ENCODE measurements around the gene GLDC. TPM values are rescaled to one million over a fixed set of nuclear protein-coding genes. Genes with fewer than 3 reads are reported as not detected.
A peak's percentile ranks its signal among the peaks of the same experiment; 100 is the strongest.

The GLDC gene
- total RNA-seq, 2 donors from 2014 or later, result 0.39 TPM; not detected in 1

DNA sequence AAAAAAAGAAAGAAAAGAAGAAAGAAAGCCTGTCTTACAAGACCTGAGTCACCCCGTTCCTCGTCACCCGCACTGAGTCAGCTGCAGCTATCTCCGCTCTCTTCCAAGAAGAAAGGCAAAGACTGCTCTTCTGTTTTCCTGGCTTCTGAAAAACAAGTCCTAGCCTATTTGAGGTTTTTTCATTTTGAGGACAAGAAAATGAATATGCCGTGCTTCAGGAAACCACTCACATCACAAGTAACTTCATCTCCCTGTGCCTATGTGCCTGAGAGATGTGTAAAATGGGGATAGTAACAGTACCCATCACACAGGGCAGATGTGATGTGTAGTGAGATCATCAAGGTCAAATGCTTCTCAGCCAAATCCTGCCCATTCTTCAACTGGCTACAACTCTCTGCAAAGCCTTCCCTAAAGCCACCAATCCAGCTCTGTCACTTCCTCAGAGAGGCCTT lies 78.4 kb downstream of the GLDC start:
- Histone ChIP-seq H3K4me3 (no peak overlapping the region), H3K4me1 (peaks cover 0 to 13% of the 10 kb centered on the region in 2 donors), H3K27me3 (no peaks in the 10 kb centered on the region), H3K9me3 (no peaks in the 10 kb centered on the region), H3K27ac (peak overlapping the region in 1 of 2 donors; percentile 50), H3K36me3 (no peaks in the 10 kb centered on the region)
- no peak for TF ChIP-seq CTCF (IDR thresholded peaks at IDR 0.05)
- no peak for DNase-seq (ENCODE audit: low spot score)

DNA sequence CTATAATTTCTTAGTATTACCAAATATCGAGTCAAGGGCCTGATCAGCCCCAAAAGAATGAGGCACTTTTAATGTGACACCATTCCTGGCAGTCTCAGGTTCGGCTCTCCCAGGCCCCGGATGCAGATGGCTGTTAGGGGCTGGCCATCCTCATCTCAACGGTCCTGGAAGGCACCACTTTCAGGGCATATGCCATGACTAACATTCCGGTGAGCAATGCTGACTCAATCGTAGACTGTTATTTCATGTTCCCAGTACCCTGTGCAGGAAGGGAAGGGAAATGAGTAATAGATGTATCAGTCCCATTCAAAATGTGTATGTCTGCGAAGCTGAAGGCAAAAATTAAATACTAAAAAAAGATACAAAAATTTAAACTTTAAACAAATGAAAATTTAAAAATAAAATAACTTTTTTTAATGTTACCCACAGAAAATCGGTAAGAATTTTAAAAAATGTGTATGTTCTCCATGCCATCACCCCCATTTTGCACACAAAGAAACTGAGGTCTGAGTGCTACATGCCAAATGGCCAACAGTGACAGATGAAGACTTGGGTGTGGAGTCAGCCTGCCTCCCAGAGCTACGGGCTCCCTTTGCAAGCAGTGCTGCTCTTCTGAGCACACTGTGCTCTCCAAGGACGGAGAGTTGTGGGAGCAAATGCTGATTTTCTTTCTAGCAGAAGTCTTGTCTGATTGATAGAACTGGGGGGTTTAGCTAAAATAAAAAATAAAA lies 79.0 kb downstream of the GLDC start:
- no peaks in the 10 kb centered on the region for H3K27me3 ChIP-seq
- no peaks in the 10 kb centered on the region for H3K9me3 ChIP-seq
- DNase-seq (ENCODE audit: low spot score), result no peak
- H3K36me3 ChIP-seq, result no peaks in the 10 kb centered on the region
- TF ChIP-seq CTCF (IDR thresholded peaks at IDR 0.05), result no peak
- peaks cover 0 to 13% of the 10 kb centered on the region in 2 donors for H3K4me1 ChIP-seq
- H3K27ac ChIP-seq, result peak overlapping the region in 1 of 2 donors; percentile 50
- H3K4me3 ChIP-seq, result no peak overlapping the region

- H3K4me3 ChIP-seq, result no peak overlapping the region
- peaks cover 0 to 13% of the 10 kb centered on the region in 2 donors for H3K4me1 ChIP-seq
- H3K36me3 ChIP-seq, result no peaks in the 10 kb centered on the region
- no peaks in the 10 kb centered on the region for H3K9me3 ChIP-seq
- TF ChIP-seq CTCF (IDR thresholded peaks at IDR 0.05), result no peak
- peak overlapping the region in 1 of 2 donors; percentile 60 for H3K27ac ChIP-seq
- no peak for DNase-seq (ENCODE audit: low spot score)
- H3K27me3 ChIP-seq, result no peaks in the 10 kb centered on the region
These were observed 80.2 kb downstream of the GLDC start for GRCh38 chr9:6565312-6565711.

DNA sequence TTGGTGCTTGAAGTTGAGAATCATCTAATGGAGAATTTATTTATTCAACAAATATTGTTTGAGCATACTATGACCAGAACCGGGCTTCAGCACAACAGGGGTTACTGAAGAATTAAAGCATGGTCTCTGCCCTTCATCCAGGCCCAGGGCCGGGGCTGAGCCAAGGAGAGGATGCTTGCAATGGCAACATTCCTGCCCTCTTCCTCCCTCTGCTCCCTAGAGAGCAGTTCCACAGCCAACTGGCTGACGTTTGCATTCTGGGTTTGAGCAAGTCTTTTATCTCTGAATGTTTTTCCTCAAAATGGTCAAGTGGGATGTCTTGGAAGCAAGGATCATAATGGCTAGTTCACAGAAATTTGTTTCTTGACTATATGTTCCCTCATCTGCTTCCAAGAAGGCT lies 80.7 kb downstream of the GLDC start:
- no peak overlapping the region for H3K4me3 ChIP-seq
- peaks cover 0 to 13% of the 10 kb centered on the region in 2 donors for H3K4me1 ChIP-seq
- TF ChIP-seq CTCF (IDR thresholded peaks at IDR 0.05), result no peak
- no peaks in the 10 kb centered on the region for H3K36me3 ChIP-seq
- no peaks in the 10 kb centered on the region for H3K27me3 ChIP-seq
- H3K9me3 ChIP-seq, result no peaks in the 10 kb centered on the region
- DNase-seq (ENCODE audit: low spot score), result no peak
- peak overlapping the region in 1 of 2 donors; percentile 60 for H3K27ac ChIP-seq

DNA sequence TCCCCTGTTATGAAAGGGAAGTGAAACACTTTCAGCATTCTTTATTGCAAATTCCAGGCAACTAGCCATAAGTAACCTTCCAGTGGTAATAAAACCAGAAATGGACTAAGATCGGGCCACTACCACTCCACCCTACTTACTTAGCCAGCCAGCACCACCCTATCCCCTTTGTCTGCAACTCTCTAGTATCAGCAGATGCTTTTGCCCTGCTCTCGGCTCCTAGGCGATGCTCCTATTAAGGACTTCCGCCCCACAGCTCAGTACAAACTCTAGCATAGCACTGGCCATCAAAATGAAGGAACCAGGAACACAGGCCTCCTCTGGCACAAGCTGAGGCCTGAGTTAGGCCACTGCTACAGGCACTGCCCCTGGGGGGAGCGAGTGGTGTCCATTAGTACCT lies 81.2 kb downstream of the GLDC start:
- peaks cover 0 to 13% of the 10 kb centered on the region in 2 donors for H3K4me1 ChIP-seq
- peak; percentile 69 for DNase-seq (ENCODE audit: low spot score)
- H3K27me3 ChIP-seq, result no peaks in the 10 kb centered on the region
- no peak for TF ChIP-seq CTCF (IDR thresholded peaks at IDR 0.05)
- H3K4me3 ChIP-seq, result no peak overlapping the region
- no peaks in the 10 kb centered on the region for H3K36me3 ChIP-seq
- H3K27ac ChIP-seq, result peak overlapping the region in 1 of 2 donors; percentile 60
- no peaks in the 10 kb centered on the region for H3K9me3 ChIP-seq
